Kidney epithelial cell (primary cell): ENCODE measurements around the gene C6orf15. TPM values are rescaled to one million over a fixed set of nuclear protein-coding genes. Genes with fewer than 3 reads are reported as not detected.

Experiments
- DNase-seq: peaks from one replicate; pipeline ENCODE4 v3.0.0-alpha.2; 2010; ENCODE audit warnings: low read depth
- H3K27me3 ChIP-seq: 2 replicates; pipeline ENCODE4 v1.6.0; 2011; ENCODE audit warnings: low read length; ENCODE audit not compliant: control insufficient read depth, insufficient read depth
- H3K36me3 ChIP-seq: 2 replicates; pipeline ENCODE4 v1.5.1; 2011; ENCODE audit warnings: low read length; ENCODE audit not compliant: control insufficient read depth, insufficient read depth
- H3K4me3 ChIP-seq: 2 replicates; pipeline ENCODE4 v1.5.1; 2011; ENCODE audit warnings: low read depth, mild to moderate bottlenecking, control low read depth, low read length
- CTCF ChIP-seq: IDR thresholded peaks from 2 replicates; pipeline ENCODE4 v1.5.1; 2011; ENCODE audit warnings: mild to moderate bottlenecking, moderate library complexity, low read length, control low read depth, inconsistent platforms; ENCODE audit not compliant: insufficient read depth, poor library complexity, severe bottlenecking
- total RNA-seq: library from RNA; depleted of rRNA; stranded (reverse); fragments of >200 nt; gene quantifications from 2 replicates; pipeline ENCODE4 v1.2.3, GENCODE V29; 2015

Gene C6orf15
- total RNA-seq, 1 donor from 2014 or later, result 0.79 TPM

- H3K27me3 ChIP-seq, result no peaks in the 10 kb centered on the region
- TF ChIP-seq CTCF, result no peak
- peaks cover 1% of the 10 kb centered on the region for H3K36me3 ChIP-seq
- no peak overlapping the region for H3K4me3 ChIP-seq
- no peak for DNase-seq
Measured at GRCh38 chr6:31144296-31144969, 32.1 kb upstream of the C6orf15 start.

- no peak for DNase-seq
- no peak for TF ChIP-seq CTCF
- no peaks in the 10 kb centered on the region for H3K27me3 ChIP-seq
- peaks cover 1% of the 10 kb centered on the region for H3K36me3 ChIP-seq
- H3K4me3 ChIP-seq, result no peak overlapping the region
Measured at GRCh38 chr6:31143148-31143547, 30.8 kb upstream of the C6orf15 start.

GRCh38 chr6:31142361-31142761 lies 30.0 kb upstream of the C6orf15 start:
- H3K27me3 ChIP-seq, result no peaks in the 10 kb centered on the region
- no peak overlapping the region for H3K4me3 ChIP-seq
- DNase-seq, result no peak
- TF ChIP-seq CTCF, result no peak
- peaks cover 1% of the 10 kb centered on the region for H3K36me3 ChIP-seq

DNA sequence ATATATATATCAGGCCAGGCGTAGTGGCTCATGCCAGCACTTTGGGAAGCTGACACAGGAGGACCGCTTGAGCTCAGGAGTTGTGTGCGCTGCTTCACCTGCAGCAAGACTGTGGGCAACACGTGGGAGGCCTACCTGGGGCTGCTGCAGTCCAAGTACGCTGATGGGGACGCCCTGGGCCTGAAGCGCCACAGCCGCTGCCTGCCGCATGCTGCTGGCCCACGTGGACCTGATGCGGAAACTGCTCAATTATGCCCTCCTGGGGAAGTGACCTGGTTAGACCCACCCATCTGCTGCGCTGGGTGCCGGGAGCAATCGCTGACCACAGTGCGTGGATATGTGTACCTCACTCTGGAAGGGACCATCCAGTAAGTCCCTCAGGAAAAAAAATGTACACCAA lies 28.3 kb upstream of the C6orf15 start:
- DNase-seq, result no peak
- Histone ChIP-seq H3K27me3 (no peaks in the 10 kb centered on the region), H3K4me3 (no peak overlapping the region), H3K36me3 (peaks cover 1% of the 10 kb centered on the region)
- no peak for TF ChIP-seq CTCF

GRCh38 chr6:31139599-31139998 lies 27.2 kb upstream of the C6orf15 start:
- no peak for DNase-seq
- H3K36me3 ChIP-seq, result peaks cover under 1% of the 10 kb centered on the region
- H3K27me3 ChIP-seq, result no peaks in the 10 kb centered on the region
- no peak overlapping the region for H3K4me3 ChIP-seq
- TF ChIP-seq CTCF, result no peak

DNA sequence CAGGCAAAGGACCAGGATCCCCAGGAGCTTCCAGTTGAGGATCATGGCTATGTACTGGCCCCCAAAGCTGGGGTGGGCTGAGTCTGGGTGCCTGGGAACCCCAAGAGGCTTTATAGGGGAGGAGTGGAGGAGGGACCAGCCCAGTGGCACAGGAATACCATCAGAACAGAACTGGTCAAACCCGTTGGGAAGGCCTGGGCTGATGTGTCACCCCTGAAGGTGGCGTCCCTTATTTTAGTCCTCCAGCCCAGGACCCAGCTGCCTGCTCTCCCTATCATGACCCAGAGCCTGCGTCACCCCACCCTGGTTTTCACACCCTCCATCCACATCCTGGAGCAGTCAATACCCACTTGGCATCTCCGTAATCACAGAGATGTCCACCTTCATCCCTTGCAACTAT lies 26.6 kb upstream of the C6orf15 start, which contains the start of gene PSORS1C2:
Gene PSORS1C2, minus strand, starts transcription at position 85 of the 400 bp plus-strand sequence. Its CDS starts 40 bp downstream, at position 45.
- H3K4me3 ChIP-seq, result no peak within 1 kb of the TSS
- no peaks in the 10 kb centered on the region for H3K27me3 ChIP-seq
- H3K36me3 ChIP-seq, result no peaks in the 10 kb centered on the region
- DNase-seq, result no peak
- TF ChIP-seq CTCF, result no peak
